HG03045 (cell line): ENCODE data around the gene STAMBP.
"Not testable (repeated sequence)": the region's sequence is repeated elsewhere in the genome, so short reads cannot be mapped to it uniquely, and the experiment has no call there.

ENCODE experiments used
- ATAC-seq: cut with Tn5 transposase; IDR thresholded peaks from one replicate; pipeline ENCODE4 v1.9.1; 2021; ENCODE audit warnings: mild to moderate bottlenecking, moderate library complexity; ENCODE audit not compliant: unreplicated experiment

STAMBP gene

GRCh38 chr2:73885406-73885805, 56.6 kb downstream of the STAMBP start:
- ATAC-seq, result no peak

DNA sequence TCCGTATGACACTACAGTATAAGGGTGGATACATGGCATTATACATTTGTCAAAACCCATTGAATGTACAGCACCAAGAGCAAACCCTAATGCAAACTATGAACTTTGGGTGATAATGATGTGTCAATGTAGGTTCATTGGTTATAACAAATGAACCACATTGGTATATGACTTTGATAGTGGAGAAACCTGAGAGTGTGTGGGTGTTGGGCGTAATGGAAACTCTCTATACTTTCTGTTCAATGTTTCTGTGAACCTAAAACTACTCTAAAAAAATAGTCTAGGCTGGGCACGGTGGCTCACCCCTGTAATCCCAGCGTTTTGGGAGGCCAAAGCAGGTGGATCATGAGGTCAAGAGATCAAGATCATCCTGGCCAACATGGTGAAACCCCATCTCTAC, 57.6 kb downstream of the STAMBP start:
- ATAC-seq, result no peak

DNA sequence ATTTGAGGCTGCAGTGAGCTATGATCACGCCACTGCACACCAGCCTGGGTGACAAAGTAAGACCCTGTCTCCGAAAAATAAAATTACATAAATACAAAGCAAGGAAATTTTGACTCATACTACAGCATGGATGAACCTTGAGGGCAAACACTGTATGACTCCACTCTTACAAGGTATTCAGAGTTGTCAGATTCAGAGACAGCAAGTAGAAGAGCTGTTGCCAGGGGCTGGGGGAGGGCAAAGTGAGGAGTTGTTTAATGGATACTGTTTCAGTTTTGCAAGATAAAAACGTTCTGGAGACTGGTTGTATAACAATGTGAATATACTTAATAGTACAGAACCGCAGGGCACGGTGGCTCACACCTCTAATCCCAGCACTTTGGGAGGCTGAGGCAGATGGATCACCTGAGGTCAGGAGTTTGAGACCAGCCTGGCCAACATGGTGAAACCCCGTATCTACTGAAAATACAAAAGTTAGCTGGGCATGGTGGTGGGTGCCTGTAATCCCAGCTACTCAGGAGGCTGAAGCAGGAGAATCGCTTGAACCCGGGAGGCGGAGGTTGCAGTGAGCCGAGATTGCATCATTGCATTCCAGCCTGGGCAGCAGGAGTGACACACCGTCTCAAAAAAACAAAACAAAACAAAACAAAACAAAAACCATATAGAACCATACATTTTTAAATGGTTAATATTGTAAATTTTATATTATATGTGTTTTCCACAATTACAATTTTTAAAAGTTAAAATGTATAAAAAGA, 59.0 kb downstream of the STAMBP start:
- ATAC-seq, result not testable (repeated sequence)

GRCh38 chr2:73888388-73888787, 59.6 kb downstream of the STAMBP start:
- no peak for ATAC-seq

- ATAC-seq, result no peak
Measured at GRCh38 chr2:73889206-73889605, 60.4 kb downstream of the STAMBP start.

DNA sequence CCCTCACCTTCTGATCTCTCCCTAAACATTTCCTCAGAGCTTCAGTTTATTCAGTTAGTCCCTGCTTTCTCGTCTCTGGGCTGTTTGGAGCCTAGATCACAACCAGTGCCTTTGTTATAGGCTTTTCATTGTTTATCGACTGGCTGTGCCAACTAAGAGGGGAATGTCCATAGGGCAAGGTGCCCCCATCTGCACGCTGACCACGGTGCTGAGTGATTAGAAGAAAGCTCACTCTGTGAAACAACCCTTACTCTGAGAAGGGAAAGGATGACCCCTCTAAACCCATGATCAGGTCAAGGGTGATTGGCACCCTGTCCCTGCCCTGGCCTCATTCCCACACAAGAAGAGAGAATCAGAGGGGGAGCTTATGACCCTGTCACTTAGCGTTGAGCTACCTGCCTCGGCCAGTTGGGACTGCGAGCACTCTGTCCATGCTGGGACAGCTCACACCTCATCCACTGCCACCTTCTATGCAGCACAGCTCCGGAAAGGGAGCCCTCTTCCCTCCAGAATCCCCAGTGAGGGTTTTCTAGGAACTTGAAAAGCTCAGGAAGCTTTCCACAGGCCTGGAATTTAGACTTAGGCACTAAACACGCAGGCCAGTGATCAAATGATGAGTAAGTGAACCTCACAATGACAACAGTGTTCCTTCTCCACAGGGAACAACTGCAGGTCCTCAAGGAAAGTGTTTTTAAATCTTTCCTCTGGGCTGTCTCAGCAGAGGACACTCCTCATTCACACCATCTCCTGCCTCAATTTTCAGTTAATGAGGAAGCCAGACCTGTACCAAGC, 61.7 kb downstream of the STAMBP start:
- no peak for ATAC-seq

DNA sequence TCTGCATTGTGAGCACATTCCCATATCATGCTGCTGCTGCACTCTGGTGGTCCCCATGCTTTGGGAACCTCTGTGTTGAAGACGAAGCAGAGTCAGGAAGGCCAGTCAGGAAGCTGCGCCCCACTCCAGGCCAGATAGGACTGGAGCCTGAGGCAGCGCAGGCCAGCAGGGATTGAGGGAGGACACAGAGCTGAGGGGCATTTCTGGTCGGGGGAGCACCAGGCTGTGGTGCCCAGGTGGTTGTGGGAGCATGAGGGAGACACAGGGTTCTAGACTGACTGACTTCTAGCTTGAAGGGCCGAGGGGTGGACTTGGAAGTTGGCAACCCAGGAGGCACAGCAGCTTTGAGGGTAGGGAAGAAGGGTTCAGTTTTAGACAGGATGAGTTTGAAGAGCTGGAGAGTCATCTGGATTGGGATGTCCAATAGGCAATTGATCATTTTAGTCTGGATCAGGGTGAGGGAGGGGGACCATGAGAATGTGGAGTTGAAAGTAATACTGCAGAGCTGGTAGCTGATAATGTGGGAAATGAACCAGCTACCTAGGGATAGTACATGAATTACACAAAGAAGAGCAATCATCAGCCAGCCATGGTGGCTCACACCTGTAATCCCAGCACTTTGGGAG, 62.6 kb downstream of the STAMBP start:
- no peak for ATAC-seq

DNA sequence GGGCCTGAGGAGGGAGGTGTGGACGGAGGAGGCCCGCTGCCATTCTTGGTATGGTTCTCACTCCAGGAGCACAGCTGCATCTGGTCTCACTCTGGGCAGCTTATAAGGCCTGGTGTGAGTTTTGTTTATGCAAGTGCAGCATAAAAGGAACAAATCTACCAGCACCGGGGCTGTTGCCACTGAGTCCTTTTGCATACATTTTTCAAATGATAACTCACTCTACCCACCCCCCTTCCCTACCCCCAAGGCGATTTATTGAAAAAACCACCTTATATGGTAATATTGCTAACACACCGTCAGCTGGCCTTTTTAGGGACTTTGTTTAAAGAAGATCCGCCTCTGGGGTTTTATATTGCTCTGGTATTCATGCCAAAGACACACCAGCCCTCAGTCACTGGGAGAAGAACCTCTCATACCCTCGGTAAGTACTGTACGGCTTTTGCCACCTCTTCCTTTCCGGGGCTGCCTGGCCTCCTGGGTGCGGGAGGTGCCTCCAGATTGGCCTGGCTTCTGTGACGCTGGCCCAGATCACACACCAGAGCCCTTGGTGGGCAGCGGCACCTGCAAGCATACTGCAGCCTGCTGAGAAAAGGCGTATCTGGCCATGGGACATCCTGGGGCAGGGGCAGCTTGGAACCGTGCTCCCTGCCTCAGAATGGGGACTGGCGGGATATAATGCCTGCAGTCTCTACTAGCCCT, 64.0 kb downstream of the STAMBP start, which contains the start of gene ACTG2:
TSS of gene ACTG2 (plus strand) at position 378 of the 699 bp plus-strand sequence. CDS start 8,304 bp downstream, outside the sequence.
- ATAC-seq, result no peak

DNA sequence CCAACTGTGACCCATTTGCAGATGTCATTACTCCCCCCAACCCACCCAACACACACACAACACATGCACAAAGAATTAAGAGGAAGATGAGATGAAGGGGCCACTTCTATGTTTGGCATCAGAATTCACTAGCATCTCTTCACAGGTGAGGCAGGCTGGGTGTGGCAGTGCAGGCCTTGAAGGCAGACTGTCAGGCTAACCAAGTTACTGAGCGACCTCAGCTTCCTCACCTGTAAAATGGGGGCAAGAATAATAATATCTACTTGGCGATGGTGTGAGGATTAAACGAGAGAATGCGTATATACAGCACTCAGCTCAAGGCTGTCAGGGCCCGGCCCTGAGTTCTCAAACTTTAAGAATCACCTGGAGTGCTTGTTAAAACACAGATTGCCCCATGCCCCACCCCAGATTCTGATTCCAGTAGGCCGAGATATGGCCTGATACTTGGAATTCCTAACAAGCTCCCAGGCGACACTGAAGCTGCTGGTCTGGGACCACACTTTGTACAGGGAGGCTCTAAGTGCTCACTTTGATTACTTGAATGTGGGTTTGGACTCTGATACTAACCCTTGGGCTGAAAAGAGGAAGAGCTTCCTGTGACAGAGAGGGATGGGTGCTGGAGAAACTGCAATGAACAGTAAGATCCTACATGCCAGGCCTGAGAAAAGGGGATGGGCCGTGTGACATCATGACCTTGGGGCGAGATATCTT, 65.2 kb downstream of the STAMBP start:
- no peak for ATAC-seq

DNA sequence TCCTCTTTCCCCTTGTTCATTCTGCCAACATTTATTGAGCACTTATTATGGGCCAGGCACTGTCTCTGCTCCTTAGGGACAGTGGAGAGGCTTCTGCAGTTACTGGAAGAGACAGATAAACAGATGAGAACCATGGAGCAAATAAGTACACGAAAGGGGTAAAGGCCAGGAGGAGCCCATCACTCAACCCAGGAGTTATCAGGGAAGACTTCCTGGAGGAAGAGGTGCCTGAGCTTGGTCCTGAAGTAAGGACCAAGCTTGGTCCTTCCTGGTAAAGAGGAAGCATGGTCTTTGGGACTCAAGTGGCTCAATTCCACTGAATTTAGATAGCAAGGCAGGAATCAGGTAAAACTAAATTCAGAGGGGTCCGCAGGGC, 65.7 kb downstream of the STAMBP start:
- no peak for ATAC-seq

DNA sequence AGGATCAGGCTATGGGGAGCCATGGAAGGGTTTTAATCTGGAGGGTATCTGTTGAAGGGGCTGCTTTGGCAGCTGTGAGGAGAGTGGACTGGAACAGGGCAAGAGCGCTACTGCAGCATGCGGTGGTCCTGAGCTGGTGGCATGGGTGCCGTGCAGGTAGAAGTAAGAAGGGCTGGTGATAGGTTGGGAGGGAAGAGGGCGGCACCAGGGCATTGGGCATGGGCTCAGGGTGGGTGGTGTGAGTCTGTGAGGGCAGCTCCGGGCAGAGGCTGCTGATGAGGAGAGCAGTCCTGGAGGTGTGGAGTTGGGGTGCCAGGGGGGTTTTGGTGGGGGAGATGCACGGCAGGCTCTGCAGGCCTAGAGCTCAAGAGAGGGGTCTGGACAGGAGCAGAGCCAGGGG, 66.1 kb downstream of the STAMBP start:
- ATAC-seq, result no peak

DNA sequence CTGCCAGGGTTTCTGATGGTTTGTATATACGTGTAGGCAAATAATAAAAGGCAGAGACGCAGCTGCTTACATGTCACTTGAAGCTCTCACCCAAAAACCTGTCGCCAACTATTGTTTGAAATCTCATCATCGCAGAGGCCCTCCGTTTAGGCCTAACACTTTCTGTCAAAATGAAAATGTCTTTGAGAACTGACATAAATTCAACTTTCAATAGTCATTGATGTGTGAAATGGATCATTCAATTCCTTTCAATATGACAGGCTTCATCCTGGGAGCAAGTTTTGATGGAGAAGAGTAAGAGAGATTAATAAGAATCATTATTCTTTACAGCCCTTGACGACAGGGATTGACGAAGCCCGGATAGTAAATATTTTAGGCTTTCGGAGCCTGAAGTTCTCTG, 66.7 kb downstream of the STAMBP start:
- no peak for ATAC-seq

DNA sequence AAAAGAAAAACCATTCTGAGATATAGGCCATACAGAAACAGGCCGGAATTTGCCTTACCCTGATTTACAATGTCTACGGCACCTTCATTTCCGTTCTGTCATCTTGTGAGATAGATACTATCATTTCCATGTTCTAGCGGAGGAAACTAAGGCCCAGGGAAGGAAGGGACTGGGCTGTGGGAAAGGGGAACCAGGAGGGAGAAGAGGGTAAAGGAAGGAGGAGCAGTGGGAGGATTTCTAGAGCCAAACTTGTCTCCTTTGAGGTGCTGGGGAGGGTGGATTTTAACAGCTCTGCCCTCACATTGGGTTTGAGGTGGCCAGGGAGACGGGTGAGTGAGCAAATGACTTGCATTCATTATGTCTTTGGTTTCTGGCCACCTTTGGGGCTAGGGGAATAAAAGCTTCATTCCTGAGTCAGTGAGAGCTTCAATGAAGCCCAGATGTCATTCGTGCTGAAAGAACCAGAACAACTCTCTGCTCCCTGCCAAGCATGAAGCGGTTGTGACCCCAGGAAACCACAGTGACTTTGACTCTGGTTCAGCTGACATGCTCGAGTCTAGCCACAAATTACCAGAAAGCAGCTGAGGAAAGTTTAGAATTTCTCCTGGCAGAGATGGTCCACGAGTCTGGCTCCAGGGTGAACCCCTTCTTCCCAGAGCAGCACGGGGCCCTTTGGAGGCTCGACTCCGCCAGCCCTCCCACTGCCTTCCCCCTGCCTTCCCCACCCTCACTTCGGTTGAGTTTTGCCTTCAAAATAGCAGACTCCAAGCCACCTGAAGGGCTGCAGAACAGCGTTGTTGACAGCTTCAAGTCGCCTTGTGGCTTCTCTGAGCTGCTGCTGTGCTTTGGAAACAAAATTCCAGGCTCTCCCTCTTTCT, 67.8 kb downstream of the STAMBP start:
- ATAC-seq, result no peak

DNA sequence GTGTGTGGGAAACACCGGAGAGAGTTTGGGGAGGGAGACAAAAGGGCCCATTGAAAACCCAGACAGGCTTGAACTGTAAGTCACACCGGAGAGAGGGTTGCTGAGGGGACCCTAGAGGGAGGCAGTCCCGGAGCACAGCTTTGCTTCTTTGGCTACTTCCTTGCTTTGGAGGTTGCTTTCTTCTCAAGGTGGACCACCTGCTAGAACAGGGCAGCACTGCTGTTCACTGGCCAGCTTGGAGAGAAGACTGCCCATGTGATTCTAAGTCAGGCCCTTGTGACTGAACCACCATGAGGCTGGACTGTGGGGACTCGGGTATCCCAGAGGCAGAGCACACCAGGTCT, 68.5 kb downstream of the STAMBP start:
- ATAC-seq, result no peak

GRCh38 chr2:73897934-73898333, 69.2 kb downstream of the STAMBP start:
- ATAC-seq, result no peak

DNA sequence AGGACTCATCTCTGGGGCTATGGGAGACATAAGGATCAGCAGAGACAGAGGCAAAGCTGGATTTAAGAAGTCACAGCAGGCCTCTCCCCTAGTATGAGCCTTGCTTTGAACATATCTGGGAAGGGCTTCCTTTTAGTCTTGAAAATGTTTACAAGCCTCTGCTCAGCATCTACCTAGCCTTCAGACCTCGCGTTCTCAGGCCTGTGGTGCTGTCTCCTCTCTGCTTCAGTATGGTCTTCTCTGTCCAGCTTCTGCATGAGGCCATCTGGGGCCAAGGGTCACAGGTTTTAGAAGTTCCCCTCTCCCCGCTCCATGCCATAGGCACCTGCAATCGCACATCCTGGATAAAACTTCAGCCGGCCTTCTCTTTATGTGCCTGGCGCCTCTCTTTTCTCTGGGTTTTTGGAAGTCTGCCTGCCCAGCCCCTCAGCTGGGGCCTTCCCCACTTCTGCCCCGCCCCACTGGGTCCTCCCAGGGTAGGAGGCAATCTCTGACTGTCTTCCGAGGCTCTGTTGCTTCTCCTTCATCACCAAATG, 71.1 kb downstream of the STAMBP start:
- ATAC-seq, result no peak

DNA sequence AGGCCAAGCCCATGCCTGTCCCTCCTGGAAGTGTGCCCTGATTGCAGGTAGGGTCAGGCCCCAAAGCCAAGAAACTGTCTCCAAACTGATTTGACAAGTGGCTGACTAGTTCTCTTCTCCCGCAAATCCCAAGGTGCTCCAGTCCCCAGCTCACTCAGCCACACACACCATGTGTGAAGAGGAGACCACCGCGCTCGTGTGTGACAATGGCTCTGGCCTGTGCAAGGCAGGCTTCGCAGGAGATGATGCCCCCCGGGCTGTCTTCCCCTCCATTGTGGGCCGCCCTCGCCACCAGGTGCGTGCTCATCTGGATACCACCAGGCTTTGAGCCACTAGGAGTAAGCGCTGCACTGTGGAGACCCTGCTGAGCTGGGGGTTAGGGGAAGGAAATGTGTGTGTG, 72.4 kb downstream of the STAMBP start:
- ATAC-seq, result no peak

- ATAC-seq, result no peak
Measured at GRCh38 chr2:73902284-73902683, 73.5 kb downstream of the STAMBP start.

- no peak for ATAC-seq
Measured at GRCh38 chr2:73903313-73903712, 74.6 kb downstream of the STAMBP start.
